GM12874 (cell line): ENCODE data around the gene ARL6IP1.

ENCODE experiments used
- CTCF ChIP-seq: IDR thresholded peaks from 2 replicates; pipeline ENCODE4 v1.5.1; 2011; ENCODE audit warnings: low read depth, mild to moderate bottlenecking, control low read depth, low read length, moderate library complexity; ENCODE audit not compliant: insufficient read depth

The ARL6IP1 gene

DNA sequence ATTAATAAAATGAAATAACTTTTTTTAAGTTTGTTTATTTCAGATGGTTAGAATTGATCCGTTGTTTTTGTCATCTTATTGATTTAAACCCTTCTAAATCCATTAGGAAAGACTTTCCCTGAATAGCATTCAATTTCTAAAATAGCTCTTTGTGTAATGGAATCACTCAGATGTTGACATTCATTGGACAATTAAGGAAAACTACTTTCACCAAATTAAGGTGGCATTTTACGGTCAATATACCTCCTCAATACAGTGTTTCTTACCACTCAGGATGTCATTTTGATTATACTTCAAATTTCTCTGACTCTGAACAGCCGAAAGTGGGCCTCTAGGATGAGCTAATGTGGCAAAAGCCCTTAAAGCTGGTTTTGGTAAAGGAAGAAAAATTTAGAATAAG, 1.8 kb downstream of the ARL6IP1 start:
- TF ChIP-seq CTCF, result no peak

DNA sequence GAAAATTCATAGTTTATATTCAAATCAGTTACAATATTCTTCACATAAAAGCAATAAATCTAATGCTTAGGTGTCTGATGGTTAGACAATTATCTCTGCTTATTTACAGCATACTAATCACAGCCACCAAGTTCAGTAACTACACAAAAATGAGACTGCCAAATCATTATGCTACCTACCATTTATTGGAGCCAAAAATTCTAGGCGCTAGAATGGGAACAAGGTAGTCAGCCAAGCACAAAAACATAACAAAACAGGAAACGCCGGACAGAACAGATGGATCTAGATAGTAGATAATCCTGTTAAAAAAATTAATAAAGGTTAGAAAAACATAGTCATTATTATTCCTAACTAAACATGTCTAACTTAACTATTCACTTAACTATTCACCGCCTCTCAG, 3.6 kb downstream of the ARL6IP1 start:
- no peak for TF ChIP-seq CTCF

DNA sequence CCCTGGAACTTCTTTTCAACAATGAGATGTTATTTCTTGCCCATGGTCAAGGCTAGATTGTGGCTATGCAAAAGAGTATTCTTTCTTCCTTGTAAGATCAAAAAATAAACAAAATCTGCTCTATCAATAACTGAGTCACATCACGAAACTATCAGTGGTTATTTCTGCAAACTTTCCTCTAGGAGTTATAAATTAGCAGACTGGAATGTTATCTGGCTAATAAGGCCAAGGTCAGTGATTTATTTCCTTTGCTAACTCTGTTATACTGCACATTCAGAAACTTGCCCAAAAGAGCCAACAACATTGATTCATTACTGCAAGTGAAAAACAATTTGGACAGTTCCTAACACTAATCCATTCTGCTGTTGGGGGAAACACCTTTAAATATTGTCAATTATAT, 5.0 kb downstream of the ARL6IP1 start:
- TF ChIP-seq CTCF, result no peak

DNA sequence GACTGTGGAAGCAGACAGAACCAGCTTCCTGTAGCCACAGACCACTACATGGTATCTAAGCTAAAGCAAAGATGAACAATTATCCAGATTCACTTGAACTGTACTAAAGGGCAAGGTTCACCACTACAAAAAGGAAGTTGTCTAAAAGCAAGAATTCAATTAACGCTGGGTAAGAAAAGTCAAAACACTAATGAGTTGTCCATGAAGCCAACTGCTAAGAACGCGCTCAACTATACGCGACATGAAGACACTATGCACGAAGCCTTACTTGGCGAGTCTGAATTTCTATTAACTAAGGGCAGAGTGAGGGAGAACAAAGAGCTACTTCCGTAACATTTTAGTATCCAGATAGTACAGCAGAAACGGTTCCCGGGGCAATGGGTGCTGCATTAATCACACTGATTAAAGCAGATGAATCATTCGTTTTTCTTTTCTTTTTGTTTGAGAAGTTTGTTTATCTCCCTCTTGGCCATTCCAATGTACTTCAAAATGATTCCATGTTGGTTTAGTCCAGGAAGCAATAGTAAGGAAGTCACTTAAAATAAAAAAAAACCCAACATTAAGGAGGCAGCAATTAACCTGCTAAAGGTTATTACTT, 8.4 kb downstream of the ARL6IP1 start:
- TF ChIP-seq CTCF, result no peak

- TF ChIP-seq CTCF, result no peak
These were observed 11.3 kb downstream of the ARL6IP1 start, which contains the start of gene RPS15A for GRCh38 chr16:18789850-18790706. RPS15A (minus strand) TSS chr16:18790334; CDS start chr16:18789113, 1,221 bp downstream.

- no peak for TF ChIP-seq CTCF
These were observed 11.9 kb downstream of the ARL6IP1 start for GRCh38 chr16:18789515-18789849.

DNA sequence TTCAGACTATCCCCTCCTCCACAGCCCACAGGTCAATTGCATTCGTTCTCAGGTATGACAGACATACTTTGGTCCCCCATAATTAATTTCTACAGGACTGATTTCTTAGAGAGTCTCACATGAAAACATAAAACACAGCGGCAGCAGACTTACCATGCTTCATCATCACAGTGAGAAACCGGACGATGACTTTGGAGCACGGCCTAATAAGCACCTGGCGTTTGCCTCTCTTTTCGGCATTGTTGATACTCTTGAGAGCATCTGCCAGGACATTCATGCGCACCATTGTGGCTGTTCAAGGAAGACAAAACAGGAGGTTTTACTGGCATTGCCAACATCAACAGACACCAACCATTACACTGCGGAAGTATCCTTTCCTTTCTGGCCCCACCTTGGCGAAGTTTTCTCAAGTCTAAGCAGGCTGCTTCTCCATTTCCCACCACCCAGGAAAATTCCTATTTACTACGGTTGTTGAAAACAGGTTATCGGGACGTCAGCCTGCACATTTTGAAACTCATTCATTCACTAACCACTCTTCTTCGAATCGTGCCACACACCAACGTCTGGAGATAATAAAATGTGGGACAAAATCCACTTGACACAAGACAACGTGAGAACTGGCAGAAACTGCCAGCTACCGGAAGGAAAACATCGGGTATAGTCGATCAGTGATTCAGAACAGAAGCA, 12.4 kb downstream of the ARL6IP1 start:
- TF ChIP-seq CTCF, result no peak
